ENCODE data around the gene GDPD1.

DNA sequence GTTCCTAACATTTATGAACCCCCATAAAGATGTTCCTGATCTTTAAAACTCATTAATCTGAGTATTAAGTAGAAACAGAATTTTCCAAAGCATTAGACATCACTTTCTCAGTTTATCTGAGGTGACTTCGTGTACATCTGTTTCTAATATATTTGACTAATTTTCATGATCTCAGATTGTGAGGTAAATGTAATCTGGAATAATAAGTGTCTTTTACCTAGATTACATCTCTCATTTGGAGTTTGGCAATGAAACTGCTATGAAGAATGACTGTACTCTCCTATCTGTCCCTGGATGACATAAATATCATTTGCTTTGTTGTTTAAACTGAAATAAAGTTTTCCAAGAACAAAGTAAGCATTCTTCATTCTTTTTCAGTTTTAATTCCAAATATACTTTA lies 55.3 kb downstream of the GDPD1 start:
- TF ChIP-seq, protein P1, sequence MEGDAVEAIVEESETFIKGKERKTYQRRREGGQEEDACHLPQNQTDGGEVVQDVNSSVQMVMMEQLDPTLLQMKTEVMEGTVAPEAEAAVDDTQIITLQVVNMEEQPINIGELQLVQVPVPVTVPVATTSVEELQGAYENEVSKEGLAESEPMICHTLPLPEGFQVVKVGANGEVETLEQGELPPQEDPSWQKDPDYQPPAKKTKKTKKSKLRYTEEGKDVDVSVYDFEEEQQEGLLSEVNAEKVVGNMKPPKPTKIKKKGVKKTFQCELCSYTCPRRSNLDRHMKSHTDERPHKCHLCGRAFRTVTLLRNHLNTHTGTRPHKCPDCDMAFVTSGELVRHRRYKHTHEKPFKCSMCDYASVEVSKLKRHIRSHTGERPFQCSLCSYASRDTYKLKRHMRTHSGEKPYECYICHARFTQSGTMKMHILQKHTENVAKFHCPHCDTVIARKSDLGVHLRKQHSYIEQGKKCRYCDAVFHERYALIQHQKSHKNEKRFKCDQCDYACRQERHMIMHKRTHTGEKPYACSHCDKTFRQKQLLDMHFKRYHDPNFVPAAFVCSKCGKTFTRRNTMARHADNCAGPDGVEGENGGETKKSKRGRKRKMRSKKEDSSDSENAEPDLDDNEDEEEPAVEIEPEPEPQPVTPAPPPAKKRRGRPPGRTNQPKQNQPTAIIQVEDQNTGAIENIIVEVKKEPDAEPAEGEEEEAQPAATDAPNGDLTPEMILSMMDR (IDR thresholded peaks at IDR 0.05) = no peak
- no peak for TF ChIP-seq POLR2AphosphoS5 (IDR thresholded peaks at IDR 0.05)
